T47D (cell line): Measurements from ENCODE around the gene OTUD5.

Experiments used
- DNase-seq, 2 experiments: peaks; one replicate each; pipeline versions ENCODE4 v3.0.0 to v3.0.0-alpha.2; 2011 to 2012; ENCODE audit warnings: low read depth in 1 of 2, low spot score in 1 of 2
- JUND ChIP-seq: IDR thresholded peaks from 2 replicates; pipeline ENCODE4 v1.6.1; 2012; ENCODE audit warnings: low read depth
- in situ Hi-C: cut with HindIII; loops from 2 replicates; pipeline ENCODE4 v1.10.0; 2016; ENCODE audit warnings: low sequenced_read_pairs, low pct_unique_long_range_greater_than_20kb

The OTUD5 gene

DNA sequence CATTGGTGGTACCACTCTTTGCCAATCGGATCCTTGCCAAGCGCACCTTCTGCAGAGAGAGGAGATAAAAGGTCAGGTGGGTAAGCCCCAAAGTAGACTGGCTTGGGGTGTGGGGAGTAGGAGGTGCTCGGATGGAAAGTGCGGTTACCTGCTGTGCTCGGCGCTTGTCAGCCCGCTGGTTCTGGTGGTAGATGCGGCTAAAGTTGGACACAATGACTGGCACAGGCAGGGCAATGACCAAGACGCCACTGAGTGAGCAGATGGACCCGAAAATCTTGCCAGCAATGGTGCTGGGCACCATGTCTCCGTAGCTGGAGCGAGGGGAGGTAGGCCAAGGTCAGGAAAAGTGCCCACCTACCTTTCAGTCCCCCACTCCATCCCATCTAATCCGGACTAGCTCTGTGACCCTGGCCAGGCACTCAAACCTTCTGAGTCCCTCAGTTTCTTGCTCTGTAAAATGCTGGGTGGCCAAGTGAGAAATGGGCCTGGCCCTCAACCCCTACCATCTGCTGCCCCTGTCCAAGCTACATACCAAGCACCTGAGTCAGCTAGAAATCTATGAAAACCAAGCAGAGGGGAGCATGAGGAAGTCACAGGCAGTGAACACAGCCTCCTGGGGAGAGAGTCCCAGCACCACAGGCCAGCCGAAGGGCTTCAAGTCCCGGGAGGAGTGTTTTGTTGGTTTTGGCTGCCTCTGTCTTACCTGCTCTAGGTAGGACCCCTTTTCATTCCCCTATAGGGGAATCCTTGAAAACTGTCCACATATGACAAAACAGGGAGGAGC, 9.6 kb upstream of the OTUD5 start:
- TF ChIP-seq JUND = no peak
- no peak for DNase-seq
- in situ Hi-C loops = no loop called here

DNA sequence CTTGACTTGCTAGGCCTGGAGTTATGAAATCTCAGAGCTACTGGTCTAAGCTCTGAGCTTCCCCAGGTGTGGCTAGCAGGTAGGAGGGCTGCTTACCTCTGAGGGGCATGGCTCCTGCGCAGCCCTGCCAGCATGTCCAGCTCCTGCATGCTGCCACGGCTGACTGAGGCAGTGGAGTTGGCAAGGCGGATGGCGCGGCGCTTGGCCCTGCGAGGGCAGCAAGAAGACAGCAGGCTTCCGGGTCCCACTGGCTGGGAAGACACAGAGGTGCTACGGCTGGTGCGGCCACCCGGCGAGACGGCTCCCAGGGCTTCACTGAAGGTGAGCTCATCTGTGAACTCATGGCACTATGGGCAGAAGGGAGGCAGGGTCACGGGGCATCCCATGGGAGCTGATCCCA, 8.6 kb upstream of the OTUD5 start:
- DNase-seq = no peak
- TF ChIP-seq JUND = no peak
- in situ Hi-C loops = no loop called here

DNA sequence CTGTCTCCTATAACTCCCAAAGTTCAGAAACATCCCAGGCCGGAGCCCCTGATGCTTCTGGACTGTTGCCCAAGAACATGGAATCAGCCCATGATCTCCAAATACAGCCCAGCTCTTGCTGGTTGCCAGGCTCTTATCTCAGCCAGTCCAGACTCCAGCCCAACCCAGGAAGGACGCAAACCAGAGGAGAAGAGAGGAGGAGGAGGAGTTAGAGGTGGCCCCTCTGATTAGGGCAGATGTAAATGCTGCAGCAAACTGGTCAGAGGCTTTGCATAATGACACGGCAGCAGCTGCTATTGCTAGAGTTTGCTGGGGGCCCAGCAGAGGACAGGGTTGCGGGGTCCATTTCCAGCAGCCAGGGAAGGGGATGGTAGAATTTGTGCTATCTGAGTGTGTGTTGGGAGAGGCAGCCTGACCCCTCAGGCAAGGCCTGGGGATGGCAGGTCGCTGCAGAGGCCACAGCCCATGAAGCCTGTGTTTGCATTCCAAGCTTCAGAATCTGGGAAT, 4.2 kb upstream of the OTUD5 start:
- in situ Hi-C loops = no loop called here
- DNase-seq = no peak
- TF ChIP-seq JUND = no peak

DNA sequence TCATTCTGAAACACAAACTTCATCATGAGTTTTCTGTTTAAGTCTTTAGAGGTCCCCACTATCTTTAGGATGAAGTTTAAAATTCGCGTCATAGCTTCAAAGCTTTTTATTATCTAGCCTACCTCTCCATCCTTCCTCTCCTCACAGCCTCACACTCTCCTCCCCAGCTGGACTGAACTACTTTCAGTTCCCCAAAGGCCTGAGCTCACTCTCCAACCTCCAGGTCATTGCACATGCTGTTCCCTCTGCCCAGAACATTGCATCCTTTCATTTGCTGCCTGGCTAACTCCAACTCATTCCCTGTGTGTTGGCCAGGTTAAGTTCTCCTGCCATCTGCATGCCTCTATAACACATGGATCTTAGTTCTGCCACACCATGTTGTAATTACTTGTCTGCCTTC, 2.9 kb upstream of the OTUD5 start:
- no peak for DNase-seq
- in situ Hi-C loops = no loop called here
- TF ChIP-seq JUND = no peak

DNA sequence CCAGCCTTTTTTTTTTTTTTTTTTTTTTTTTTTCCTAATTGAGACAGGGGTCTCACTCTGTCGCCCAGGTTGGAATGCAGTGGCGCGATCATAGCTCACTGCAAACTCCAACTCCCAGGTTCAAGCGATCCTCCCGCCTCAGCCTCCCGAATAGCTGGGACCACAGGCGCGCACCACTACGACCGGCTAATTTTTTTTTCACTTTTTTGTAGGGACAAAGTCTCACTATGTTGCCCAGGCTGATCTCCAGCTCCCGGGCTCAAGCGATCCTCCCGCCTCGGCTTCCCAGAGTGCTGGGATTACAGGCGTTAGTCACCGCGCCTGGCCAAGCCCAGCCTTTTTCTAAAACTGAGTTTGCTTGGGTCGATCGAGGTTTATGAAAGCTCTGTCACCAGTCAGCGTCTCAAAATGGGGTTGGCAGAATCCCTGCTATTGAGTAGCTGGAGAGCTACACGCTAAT, 1.3 kb upstream of the OTUD5 start:
- in situ Hi-C loops = no loop called here
- peak in 1 of 2 experiments; percentile 43 for DNase-seq
- TF ChIP-seq JUND = no peak

DNA sequence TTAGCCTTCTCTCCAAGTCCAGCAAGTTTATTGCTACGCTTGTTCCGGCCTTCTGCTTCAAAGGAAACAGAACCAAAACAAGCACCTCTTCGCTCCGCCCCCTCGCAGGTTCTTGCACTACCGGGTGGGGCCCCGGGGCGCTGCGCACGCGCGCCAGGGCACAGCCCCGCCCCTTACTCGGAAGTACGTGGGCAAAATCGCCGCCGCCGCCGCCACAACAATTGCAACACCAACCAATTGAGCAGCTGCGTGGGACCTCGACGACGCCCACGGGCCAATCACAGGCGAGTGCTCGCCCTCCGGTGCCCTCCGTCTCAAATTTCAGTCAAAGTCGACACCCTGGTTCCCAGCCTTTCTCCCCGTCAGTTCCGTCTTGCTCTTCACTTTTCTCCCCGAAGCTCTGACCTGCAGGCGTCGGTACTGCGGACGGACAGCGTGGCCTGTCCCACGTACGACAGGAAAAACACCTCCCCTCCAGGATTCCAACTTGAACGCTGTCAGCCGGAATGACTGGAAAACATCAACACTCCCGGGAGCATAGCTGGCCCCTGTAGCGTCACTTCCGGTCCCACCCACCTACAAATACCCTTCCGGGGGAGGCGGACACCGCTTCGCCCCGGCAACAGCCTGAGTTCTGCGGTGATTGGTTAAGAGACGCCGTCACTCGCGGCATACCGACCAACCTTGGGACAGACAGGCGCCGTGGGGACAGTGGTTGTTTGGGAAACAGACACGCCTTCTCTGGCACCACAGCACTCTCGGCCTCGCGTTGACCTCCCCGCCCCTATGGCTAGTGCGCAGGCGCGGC, 624 bp upstream of the OTUD5 start:
- peak; percentile 96 to 99 for DNase-seq
- no peak for TF ChIP-seq JUND
- in situ Hi-C loops = no loop called here

DNA sequence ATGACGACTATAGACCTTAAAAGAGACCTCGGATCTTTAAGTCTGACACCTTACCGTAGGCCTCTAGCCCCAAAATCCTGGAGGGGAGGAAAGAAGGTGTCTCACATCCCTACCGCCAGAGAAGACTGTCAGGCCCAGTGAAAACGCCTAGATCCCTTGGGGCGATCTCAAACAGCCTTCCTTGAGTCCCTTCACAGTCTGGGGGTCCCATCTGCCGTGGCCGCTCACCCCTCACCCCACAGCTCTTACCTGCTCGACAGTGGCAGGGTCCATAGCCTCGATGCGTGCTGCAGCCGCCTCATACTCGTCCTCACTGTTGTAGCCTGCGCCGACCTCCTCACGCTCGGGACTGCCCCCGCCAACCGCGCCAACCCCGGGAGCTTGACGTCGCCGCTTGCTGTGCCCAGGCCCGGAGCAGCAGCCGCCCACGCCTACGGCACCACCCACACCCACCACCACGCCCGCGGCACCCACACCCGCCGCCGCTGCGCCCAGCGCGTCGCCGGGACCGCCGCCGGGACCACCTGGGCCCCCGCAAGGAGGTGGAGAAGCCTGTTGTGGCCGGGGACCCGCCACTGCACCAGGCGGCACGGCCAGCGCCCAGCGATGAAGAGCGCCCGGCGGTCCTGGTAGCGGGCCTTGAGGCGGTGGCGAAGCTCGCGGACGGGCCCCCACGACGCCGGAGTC, 536 bp downstream of the OTUD5 start:
- no peak for TF ChIP-seq JUND
- DNase-seq = no peak
- in situ Hi-C loops = no loop called here

DNA sequence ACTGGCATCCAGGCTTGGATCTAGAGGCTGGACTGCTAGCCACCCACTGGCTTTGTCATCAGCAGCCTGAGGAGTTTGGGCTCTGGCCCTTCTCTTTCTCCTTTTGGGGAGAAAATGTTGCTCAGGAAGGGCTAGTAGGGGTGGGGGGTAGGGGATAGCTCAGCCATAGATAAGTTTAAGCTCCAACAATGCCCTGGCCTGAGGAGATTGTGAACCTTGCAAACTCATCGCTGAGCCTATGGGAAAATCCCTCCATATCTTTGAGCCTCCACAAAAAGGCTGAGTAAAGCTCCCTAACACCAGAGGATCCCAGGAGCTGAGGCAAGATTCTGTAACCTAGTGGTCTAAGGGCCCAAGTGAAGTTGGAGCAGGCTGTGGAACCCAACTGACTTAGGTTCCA, 8.8 kb downstream of the OTUD5 start:
- in situ Hi-C loops = no loop called here
- TF ChIP-seq JUND = no peak
- DNase-seq = no peak

DNA sequence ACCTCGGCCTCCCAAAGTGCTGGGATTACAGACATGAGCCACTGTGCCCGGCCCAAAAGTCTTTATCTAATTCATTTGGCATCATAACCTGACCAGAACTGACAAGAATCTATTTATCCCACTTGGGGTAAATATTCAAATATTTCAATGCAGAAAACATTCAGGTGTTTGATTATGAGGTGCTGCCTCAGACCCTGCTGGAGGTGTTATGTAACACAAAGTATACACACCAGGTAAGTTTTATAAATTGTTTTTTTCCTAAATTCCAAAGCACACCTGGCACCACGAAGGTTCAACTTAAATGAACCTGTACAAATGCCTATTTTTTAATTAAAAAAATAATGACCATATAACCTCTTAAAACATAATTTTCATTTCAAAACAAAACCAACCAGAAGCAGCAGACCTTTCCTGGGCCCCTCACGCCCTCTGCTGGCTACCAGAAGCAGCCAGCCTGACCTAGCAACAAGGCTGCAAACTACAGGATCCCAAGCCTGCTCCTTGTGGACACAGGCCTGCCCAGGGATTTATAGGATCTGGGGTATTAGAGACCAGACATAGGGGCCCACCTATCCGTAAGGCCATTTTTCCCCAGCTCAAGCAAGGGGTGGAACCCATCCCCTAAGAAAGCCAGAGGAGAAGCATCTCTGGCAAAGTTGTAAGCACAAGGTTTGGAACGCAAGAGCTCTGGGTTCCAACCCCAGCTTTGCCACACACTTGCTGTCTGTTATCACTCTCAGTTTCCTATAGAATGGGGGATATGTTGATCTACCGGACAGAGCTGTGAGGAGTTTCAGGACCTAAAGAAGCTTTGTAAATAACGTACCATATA, 11.7 kb downstream of the OTUD5 start:
- no peak for TF ChIP-seq JUND
- peak; percentile 49 to 64 for DNase-seq
- in situ Hi-C loops = no loop called here

DNA sequence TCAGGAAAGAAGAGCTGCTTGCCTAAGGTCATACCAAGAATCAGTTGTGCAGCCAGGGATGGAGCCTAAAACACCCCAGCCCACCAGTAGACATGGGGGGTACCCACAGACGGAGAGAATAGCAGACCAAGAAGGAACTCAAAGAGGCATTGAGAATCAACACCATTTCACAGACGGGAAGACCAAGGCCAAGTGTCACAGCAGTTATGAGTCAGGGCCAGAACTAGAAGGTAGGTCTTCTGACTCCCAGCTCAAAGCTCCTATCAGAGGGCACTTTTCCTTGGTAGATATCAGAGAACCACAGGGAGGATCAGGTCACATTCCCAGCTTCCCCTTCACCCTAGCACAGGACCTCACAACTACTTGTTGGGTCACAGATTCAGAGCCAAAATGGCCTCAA, 14.5 kb downstream of the OTUD5 start:
- no peak for DNase-seq
- TF ChIP-seq JUND = no peak
- in situ Hi-C loops = no loop called here

DNA sequence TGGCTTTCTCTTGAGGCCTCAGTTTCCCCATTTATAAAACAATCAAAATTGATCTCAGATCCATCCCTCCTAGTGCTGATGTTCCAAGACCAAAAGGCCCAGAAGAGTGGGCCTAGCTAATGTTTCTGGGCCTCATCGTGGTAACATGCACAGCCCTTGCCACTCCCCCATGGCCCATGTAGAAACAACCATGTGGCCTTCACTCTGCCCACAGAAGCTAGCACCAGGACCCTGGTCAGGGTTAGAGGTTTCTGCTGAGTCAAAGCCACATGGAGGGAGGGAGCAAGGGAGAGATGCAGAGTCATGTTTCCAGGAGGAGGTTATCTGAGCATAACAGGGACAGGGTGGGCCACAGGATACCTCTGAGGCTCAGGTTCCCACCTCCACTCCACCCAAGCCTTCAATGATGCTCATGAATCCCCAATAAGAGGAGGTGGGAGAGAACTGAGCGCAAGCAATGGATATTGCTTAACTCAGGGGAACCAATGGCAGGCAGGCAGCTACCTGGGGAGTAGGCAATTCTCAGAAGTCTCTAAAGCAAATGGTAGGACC, 16.9 kb downstream of the OTUD5 start:
- in situ Hi-C loops = no loop called here
- no peak for TF ChIP-seq JUND
- DNase-seq = no peak
